ENCODE measurements around the gene TSPAN2. TPM values are rescaled to one million over a fixed set of nuclear protein-coding genes. Genes with fewer than 3 reads are reported as not detected.

Gene TSPAN2
- polyA plus RNA-seq, 1 experiment: 3.9 TPM

DNA sequence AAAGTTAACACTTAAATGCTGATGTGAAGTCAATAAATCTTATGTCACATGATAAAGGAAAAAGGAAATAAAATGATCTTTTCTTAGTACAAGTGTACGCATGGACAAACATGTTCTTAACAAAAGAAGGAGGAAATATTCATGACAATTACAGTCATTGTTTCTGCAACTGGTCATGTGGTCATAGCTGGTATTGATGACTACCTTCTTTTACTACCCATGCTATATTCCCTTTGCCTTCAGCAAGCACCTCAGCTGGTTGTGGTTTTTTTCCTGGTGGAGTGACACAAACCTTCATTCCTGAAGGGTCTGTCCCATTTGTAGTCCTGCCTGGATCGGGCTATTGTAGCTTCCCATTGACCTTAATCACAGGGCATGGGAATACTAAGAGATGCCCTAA lies 83.1 kb downstream of the TSPAN2 start:
- TF ChIP-seq, protein P1, sequence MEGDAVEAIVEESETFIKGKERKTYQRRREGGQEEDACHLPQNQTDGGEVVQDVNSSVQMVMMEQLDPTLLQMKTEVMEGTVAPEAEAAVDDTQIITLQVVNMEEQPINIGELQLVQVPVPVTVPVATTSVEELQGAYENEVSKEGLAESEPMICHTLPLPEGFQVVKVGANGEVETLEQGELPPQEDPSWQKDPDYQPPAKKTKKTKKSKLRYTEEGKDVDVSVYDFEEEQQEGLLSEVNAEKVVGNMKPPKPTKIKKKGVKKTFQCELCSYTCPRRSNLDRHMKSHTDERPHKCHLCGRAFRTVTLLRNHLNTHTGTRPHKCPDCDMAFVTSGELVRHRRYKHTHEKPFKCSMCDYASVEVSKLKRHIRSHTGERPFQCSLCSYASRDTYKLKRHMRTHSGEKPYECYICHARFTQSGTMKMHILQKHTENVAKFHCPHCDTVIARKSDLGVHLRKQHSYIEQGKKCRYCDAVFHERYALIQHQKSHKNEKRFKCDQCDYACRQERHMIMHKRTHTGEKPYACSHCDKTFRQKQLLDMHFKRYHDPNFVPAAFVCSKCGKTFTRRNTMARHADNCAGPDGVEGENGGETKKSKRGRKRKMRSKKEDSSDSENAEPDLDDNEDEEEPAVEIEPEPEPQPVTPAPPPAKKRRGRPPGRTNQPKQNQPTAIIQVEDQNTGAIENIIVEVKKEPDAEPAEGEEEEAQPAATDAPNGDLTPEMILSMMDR (IDR thresholded peaks at IDR 0.05; ENCODE audit: insufficient read depth, low read depth, low read length): no peak

More for the DNA sequence above, 83.1 kb downstream of the TSPAN2 start:
- no peak overlapping the region for H3K4me3 ChIP-seq (ENCODE audit: low read depth, low read length)
- H3K36me3 ChIP-seq (ENCODE audit: control insufficient read depth, insufficient read depth, low read length): no peaks in the 10 kb centered on the region
- POLR2A ChIA-PET: no interaction called here
- DNase-seq (ENCODE audit: low read depth): no peak
- H3K27me3 ChIP-seq (ENCODE audit: control insufficient read depth, insufficient read depth, low read length): 0 out of 2 replicates have a peak, but pooled peaks cover 2% of the 10 kb centered on the region
- CTCF ChIA-PET: no interaction called here

Other genes starting within 250 kb of the TSPAN2 start
- gene SYCP1, start 234.6 kb downstream of the TSPAN2 start, polyA plus RNA-seq (2011; rRNA removed): not detected in 2 replicates
- gene TSHB, start 59.7 kb downstream of the TSPAN2 start, polyA plus RNA-seq (2011; rRNA removed): not detected in 2 replicates
- 42.4 and 49.6 TPM in 2 replicates for gene NGF, start 248.7 kb upstream of the TSPAN2 start, polyA plus RNA-seq (2011; rRNA removed)